Progenitor cell of endocrine pancreas (in vitro differentiated cells): ENCODE results near the gene MAN2B2. TPM values are rescaled to one million over a fixed set of nuclear protein-coding genes. Genes with fewer than 3 reads are reported as not detected.

Source experiments
- DNase-seq: peaks from one replicate; pipeline ENCODE4 v3.0.0; 2021; ENCODE audit warnings: low spot score; ENCODE audit not compliant: unreplicated experiment
- H3K27ac Mint-ChIP-seq: 2 replicates; pipeline ENCODE4 v1.8.0; 2021; ENCODE audit warnings: mild to moderate bottlenecking, moderate library complexity, mixed read lengths
- H3K27me3 Mint-ChIP-seq: 2 replicates; pipeline ENCODE4 v1.8.0; 2021; ENCODE audit warnings: mixed read lengths
- H3K36me3 Mint-ChIP-seq: 2 replicates; pipeline ENCODE4 v1.8.0; 2022; ENCODE audit warnings: mixed read lengths; ENCODE audit not compliant: insufficient read depth
- H3K4me1 Mint-ChIP-seq: 2 replicates; pipeline ENCODE4 v1.8.0; 2021; ENCODE audit warnings: low read depth, mixed read lengths
- H3K4me3 Mint-ChIP-seq: 2 replicates; pipeline ENCODE4 v1.8.0; 2021; ENCODE audit warnings: low read depth, mild to moderate bottlenecking, moderate library complexity, mixed read lengths
- H3K9me3 Mint-ChIP-seq: 2 replicates; pipeline ENCODE4 v1.8.0; 2021; ENCODE audit warnings: low read depth, mixed read lengths
- CTCF ChIP-seq: fragments of 200-600 bp; sonication (generic); IDR thresholded peaks from one replicate; pipeline ENCODE4 v1.5.0; 2021; ENCODE audit warnings: antibody characterized with exemption, mild to moderate bottlenecking; ENCODE audit not compliant: unreplicated experiment
- total RNA-seq: library from RNA; stranded (reverse); gene quantifications from 2 replicates; pipeline ENCODE4 v1.2.1, GENCODE V29; 2021

The MAN2B2 gene
- total RNA-seq, 1 donor from 2014 or later: 25.4 TPM

GRCh38 chr4:6549445-6549844 is 25.5 kb upstream of the MAN2B2 start:
- Mint-ChIP-seq H3K27ac (no peak overlapping the region), H3K27me3 (peaks cover 71% of the 10 kb centered on the region), H3K4me1 (peaks cover 2% of the 10 kb centered on the region), H3K36me3 (no peaks in the 10 kb centered on the region), H3K4me3 (no peak overlapping the region), H3K9me3 (peaks cover 4% of the 10 kb centered on the region)
- TF ChIP-seq CTCF: no peak
- no peak for DNase-seq

- Mint-ChIP-seq H3K4me3 (no peak overlapping the region), H3K9me3 (peaks cover 4% of the 10 kb centered on the region), H3K4me1 (peaks cover 2% of the 10 kb centered on the region), H3K36me3 (no peaks in the 10 kb centered on the region), H3K27ac (no peak overlapping the region), H3K27me3 (peaks cover 71% of the 10 kb centered on the region)
- no peak for DNase-seq
- no peak for TF ChIP-seq CTCF
Measured at GRCh38 chr4:6549890-6550620, 24.9 kb upstream of the MAN2B2 start.

- Mint-ChIP-seq H3K27me3 (peaks cover 76% of the 10 kb centered on the region), H3K36me3 (no peaks in the 10 kb centered on the region), H3K4me3 (no peak overlapping the region), H3K4me1 (peaks cover 2% of the 10 kb centered on the region), H3K27ac (no peak overlapping the region), H3K9me3 (peaks cover 4% of the 10 kb centered on the region)
- TF ChIP-seq CTCF: no peak
- no peak for DNase-seq
Measured at GRCh38 chr4:6550821-6551220, 24.2 kb upstream of the MAN2B2 start.

DNA sequence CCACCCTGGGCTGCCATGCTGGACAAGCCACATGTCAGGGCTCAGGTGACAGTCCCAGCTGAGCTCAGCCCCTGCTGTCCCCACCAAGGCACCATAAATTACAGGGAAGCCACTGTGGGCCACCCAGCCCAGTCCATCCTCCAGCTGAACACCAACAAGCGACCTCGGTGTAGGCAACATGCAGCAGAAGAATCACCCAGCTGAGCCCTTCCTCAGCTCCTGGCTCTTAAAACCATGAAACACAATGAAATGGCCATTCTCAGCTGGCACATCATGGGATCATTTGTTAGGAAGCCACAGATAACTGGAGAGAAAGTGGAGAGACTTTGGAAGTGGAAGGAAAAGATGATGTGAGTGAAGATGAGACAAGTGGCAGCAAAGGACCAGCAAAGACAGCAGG is 23.3 kb upstream of the MAN2B2 start:
- Mint-ChIP-seq H3K27ac (no peak overlapping the region), H3K9me3 (peaks cover 4% of the 10 kb centered on the region), H3K36me3 (no peaks in the 10 kb centered on the region), H3K4me1 (peaks cover 2% of the 10 kb centered on the region), H3K27me3 (peaks cover 82% of the 10 kb centered on the region), H3K4me3 (no peak overlapping the region)
- no peak for DNase-seq
- no peak for TF ChIP-seq CTCF

GRCh38 chr4:6555519-6555918 is 19.5 kb upstream of the MAN2B2 start:
- Mint-ChIP-seq H3K27ac (no peak overlapping the region), H3K36me3 (no peaks in the 10 kb centered on the region), H3K4me1 (peaks cover 2% of the 10 kb centered on the region), H3K9me3 (peaks cover 4% of the 10 kb centered on the region), H3K27me3 (peaks cover 84% of the 10 kb centered on the region), H3K4me3 (no peak overlapping the region)
- TF ChIP-seq CTCF: no peak
- DNase-seq: no peak
